ENCODE results near the gene P2RX2. TPM values are rescaled to one million over a fixed set of nuclear protein-coding genes. Genes with fewer than 3 reads are reported as not detected.

The P2RX2 gene
- total RNA-seq, 6 donors from 2014 or later = 0.27 to 4.4 (median 1.00) TPM; not detected in 2

DNA sequence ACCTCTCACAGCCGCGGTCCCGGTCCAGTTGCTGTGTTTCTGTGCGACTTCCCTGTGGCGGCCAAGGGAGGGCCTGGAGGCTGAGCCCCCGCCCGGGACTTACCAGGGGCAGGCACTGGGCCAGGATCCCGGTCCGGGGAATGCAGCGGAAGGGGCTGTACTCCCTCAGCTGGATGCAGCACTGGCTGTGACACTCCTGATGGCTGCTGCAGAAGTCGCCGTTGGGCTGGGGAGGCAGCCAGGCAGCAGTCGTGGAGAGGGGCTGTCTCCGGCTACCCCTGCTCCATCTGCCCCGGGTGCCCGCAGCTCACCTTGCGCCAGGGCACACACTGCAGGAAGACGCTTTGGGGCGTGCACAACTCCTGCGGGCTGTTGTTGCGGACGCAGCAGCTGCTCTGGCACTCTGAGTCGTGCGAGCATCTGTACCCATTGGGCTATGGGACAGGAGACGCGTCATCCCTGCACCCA, 14.4 kb upstream of the P2RX2 start:
- Histone ChIP-seq H3K27ac (peak overlapping the region; percentile 75 to 90 (median 86)), H3K4me1 (peaks cover 7 to 35% (median 13%) of the 10 kb centered on the region in 4 donors), H3K36me3 (no peaks in the 10 kb centered on the region), H3K9me3 (no peaks in the 10 kb centered on the region), H3K27me3 (peaks cover 0 to 17% (median 6%) of the 10 kb centered on the region in 4 donors), H3K4me3 (peak overlapping the region in 3 of 4 donors; percentile 38 to 56 (median 51))
- TF ChIP-seq, protein P1, sequence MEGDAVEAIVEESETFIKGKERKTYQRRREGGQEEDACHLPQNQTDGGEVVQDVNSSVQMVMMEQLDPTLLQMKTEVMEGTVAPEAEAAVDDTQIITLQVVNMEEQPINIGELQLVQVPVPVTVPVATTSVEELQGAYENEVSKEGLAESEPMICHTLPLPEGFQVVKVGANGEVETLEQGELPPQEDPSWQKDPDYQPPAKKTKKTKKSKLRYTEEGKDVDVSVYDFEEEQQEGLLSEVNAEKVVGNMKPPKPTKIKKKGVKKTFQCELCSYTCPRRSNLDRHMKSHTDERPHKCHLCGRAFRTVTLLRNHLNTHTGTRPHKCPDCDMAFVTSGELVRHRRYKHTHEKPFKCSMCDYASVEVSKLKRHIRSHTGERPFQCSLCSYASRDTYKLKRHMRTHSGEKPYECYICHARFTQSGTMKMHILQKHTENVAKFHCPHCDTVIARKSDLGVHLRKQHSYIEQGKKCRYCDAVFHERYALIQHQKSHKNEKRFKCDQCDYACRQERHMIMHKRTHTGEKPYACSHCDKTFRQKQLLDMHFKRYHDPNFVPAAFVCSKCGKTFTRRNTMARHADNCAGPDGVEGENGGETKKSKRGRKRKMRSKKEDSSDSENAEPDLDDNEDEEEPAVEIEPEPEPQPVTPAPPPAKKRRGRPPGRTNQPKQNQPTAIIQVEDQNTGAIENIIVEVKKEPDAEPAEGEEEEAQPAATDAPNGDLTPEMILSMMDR (IDR thresholded peaks at IDR 0.05) = no peak
- no peak for TF ChIP-seq EP300 (IDR thresholded peaks at IDR 0.05)
- TF ChIP-seq POLR2AphosphoS5 (IDR thresholded peaks at IDR 0.05) = no peak
- no peak for ATAC-seq (ENCODE audit: low FRiP score in 2 of 2)
- 25 to 34% methylated on average over 7 to 9 of the region's 26 CpGs for WGBS, 2 donors
- DNase-seq = peak in 1 of 2 donors; percentile 82

DNA sequence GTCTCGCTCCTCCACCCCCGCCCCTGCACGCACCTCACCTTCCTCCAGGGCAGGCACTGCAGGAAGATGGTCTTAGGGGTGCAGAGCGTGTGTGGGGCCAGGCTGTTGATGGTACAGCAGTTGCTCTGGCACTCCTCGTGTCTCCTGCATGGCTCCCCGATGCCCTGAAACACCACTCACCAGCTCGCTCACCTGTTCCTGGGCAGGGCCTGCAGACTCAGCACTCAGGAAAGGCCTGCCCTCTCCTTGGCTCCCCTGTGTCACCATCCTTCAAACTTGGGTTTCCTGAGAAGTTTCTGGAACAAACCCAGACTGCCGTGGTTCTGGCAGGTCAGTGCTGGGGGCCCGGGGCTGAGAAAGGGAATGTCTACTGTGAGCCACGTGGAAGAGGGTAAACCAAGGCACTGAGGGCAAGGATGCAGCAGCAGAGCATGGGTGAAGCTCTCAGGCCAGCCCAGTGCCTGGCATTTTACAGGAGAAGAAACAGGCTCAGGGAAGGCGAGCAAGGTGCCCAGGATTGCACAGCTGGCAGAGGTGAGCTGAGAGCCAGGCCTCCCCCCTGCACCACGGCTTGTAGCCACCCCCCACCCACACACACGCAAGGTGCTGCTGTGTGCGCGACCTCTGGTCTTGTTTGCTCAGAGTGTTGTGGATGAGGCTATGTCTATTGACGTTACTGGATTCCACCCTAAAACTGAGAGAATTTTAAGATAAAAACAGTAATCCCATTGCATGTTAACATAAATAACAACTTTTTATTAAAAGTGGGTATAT, 13.7 kb upstream of the P2RX2 start:
- Histone ChIP-seq H3K4me1 (peaks cover 7 to 35% (median 13%) of the 10 kb centered on the region in 4 donors), H3K4me3 (peak overlapping the region in 1 of 4 donors; percentile 56), H3K9me3 (no peaks in the 10 kb centered on the region), H3K36me3 (no peaks in the 10 kb centered on the region), H3K27ac (peak overlapping the region in 2 of 4 donors; percentile 85 to 90), H3K27me3 (peaks cover 0 to 17% (median 7%) of the 10 kb centered on the region in 4 donors)
- ATAC-seq (ENCODE audit: low FRiP score in 2 of 2) (no peak), DNase-seq (no peak)
- WGBS, 2 donors = 68 to 77% methylated on average over 10 to 16 of the region's 16 CpGs
- TF ChIP-seq, protein P1 (IDR thresholded peaks at IDR 0.05) = no peak
- TF ChIP-seq POLR2AphosphoS5 (IDR thresholded peaks at IDR 0.05) (no peak), EP300 (IDR thresholded peaks at IDR 0.05) (no peak), POLR2A (IDR thresholded peaks at IDR 0.05) (no peak)

DNA sequence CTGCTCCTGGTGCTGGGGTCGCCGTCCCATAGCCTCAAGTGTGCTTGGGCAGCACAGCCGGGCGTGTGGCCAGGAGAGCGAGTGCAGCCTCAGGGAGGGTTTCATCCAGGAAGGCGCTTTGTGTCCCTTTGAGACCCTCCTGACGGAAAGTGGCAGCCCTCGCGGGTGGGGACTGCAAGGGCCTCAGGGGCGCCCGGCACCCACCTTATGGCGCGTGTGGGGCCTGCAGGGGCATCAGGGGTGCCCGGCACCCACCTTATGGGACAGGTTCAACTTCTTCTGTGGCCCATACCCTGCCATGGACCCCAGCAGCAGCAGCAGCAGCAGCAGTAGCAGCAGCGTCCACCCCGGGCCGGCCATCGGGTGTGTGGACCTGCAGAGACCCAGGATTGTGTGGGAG, 12.7 kb upstream of the P2RX2 start:
- peaks cover 0 to 17% (median 8%) of the 10 kb centered on the region in 4 donors for H3K27me3 ChIP-seq
- TF ChIP-seq POLR2AphosphoS5 (IDR thresholded peaks at IDR 0.05) = no peak
- TF ChIP-seq, protein P1 (IDR thresholded peaks at IDR 0.05) = no peak
- TF ChIP-seq EP300 (IDR thresholded peaks at IDR 0.05) = no peak
- TF ChIP-seq POLR2A (IDR thresholded peaks at IDR 0.05) = no peak
- ATAC-seq (ENCODE audit: low FRiP score in 2 of 2) (no peak), DNase-seq (peak in 1 of 2 donors; percentile 72)
- H3K27ac ChIP-seq = no peak overlapping the region
- H3K36me3 ChIP-seq = no peaks in the 10 kb centered on the region
- 77 to 79% methylated on average over 8 to 18 of the region's 18 CpGs for WGBS, 2 donors
- H3K4me3 ChIP-seq = no peak overlapping the region
- peaks cover 3 to 25% (median 11%) of the 10 kb centered on the region in 4 donors for H3K4me1 ChIP-seq
- H3K9me3 ChIP-seq = peaks cover 0 to under 1% (median 0%) of the 10 kb centered on the region in 4 donors

DNA sequence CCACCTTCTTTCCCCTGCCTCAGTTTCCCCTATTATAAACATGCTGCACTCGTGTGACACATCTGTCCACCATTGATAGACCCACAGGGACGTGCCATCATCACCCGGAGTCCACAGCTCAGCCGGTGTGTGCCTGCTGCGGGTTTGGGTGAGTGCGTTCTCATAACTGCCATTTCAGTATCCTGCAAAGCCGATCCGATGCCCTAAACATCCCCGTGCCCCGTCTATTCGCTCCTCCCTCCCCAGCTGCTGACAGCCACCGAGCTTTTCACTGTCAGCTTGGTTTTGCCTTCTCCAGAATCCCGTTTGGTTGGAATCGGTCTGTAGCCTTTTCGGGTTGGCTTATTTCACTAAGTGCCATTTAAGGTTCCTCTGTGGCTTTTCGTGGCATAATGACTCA, 12.1 kb upstream of the P2RX2 start:
- no peak overlapping the region for H3K4me3 ChIP-seq
- H3K9me3 ChIP-seq = peaks cover 0 to 6% (median 2%) of the 10 kb centered on the region in 4 donors
- no peaks in the 10 kb centered on the region for H3K36me3 ChIP-seq
- peaks cover 0 to 22% (median 6%) of the 10 kb centered on the region in 4 donors for H3K4me1 ChIP-seq
- TF ChIP-seq, protein P1 (IDR thresholded peaks at IDR 0.05) = no peak
- no peak for TF ChIP-seq EP300 (IDR thresholded peaks at IDR 0.05)
- no peak for TF ChIP-seq POLR2A (IDR thresholded peaks at IDR 0.05)
- TF ChIP-seq POLR2AphosphoS5 (IDR thresholded peaks at IDR 0.05) = no peak
- peaks cover 0 to 17% (median 7%) of the 10 kb centered on the region in 4 donors for H3K27me3 ChIP-seq
- 64 to 73% methylated on average over 16 of the region's 16 CpGs for WGBS, 2 donors
- ATAC-seq (ENCODE audit: low FRiP score in 2 of 2) = no peak
- H3K27ac ChIP-seq = no peak overlapping the region
- DNase-seq = no peak

Data from upper lobe of left lung (tissue), 6 donors.